Measurements from ENCODE around the gene VWA8.

DNA sequence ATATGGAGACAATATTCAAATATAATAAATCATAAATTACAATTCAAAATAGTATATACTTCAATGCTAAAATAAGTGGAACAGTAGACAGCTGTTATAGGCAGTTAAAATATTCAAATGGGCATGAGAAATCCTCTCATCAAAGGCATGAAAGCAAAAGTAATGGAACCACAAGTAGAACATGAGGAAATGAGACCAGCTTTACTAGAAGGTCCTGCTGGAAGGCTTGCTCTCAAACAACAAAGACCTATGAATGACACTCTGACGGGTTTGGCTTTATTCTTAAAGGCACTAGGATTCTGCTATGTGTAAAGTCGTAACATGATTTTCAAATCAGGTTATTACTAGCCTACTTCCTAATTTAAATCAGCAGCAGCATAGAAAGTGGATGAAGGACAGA, 148.1 kb downstream of the VWA8 start:
- TF ChIP-seq, protein P1, sequence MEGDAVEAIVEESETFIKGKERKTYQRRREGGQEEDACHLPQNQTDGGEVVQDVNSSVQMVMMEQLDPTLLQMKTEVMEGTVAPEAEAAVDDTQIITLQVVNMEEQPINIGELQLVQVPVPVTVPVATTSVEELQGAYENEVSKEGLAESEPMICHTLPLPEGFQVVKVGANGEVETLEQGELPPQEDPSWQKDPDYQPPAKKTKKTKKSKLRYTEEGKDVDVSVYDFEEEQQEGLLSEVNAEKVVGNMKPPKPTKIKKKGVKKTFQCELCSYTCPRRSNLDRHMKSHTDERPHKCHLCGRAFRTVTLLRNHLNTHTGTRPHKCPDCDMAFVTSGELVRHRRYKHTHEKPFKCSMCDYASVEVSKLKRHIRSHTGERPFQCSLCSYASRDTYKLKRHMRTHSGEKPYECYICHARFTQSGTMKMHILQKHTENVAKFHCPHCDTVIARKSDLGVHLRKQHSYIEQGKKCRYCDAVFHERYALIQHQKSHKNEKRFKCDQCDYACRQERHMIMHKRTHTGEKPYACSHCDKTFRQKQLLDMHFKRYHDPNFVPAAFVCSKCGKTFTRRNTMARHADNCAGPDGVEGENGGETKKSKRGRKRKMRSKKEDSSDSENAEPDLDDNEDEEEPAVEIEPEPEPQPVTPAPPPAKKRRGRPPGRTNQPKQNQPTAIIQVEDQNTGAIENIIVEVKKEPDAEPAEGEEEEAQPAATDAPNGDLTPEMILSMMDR (optimal IDR thresholded peaks at IDR 0.05 in 1 of 3, IDR thresholded peaks at IDR 0.05 in 1 of 3, conservative IDR thresholded peaks at IDR 0.05 in 1 of 3; ENCODE audit: extremely low read depth in 1 of 3, insufficient read depth in 2 of 3, low read length in 3 of 3) = no peak
- TF ChIP-seq EZH2 (IDR thresholded peaks at IDR 0.05; ENCODE audit: low read length) = no peak
